Measurements from ENCODE around the gene PKP2. TPM values are rescaled to one million over a fixed set of nuclear protein-coding genes. Genes with fewer than 3 reads are reported as not detected.

The PKP2 gene
- total RNA-seq, 2 experiments from 2014 or later = 0.22 to 0.31 TPM

- H3K36me3 ChIP-seq (ENCODE audit: insufficient read depth, low read length) = no peaks in the 10 kb centered on the region
- no peak for TF ChIP-seq CTCF (IDR thresholded peaks at IDR 0.05)
- H3K9me3 ChIP-seq (ENCODE audit: control insufficient read depth in 1 of 2, insufficient read depth in 1 of 2, low read length in 2 of 2) = no peaks in the 10 kb centered on the region
- ChIA-PET CTCF (no interaction called here), POLR2A (no interaction called here)
- Mint-ChIP-seq H3K4me1 (ENCODE audit: low read depth) (no peaks in the 10 kb centered on the region), H3K27ac (no peak overlapping the region), H3K36me3 (ENCODE audit: low read depth) (no peaks in the 10 kb centered on the region), H3K27me3 (peaks cover 14% of the 10 kb centered on the region), H3K4me3 (no peak overlapping the region), H3K9me3 (no peaks in the 10 kb centered on the region)
- no peaks in the 10 kb centered on the region for H3K4me1 ChIP-seq (ENCODE audit: insufficient read depth, low read length)
- no peaks in the 10 kb centered on the region for H3K27me3 ChIP-seq (ENCODE audit: control insufficient read depth in 1 of 2, insufficient read depth in 2 of 2, low read length in 2 of 2)
- no peak for ATAC-seq (ENCODE audit: poor library complexity)
- intact Hi-C loops (cut with DNase I, micrococcal nuclease) = no loop called here
- no peak for DNase-seq
- H3K4me3 ChIP-seq (ENCODE audit: low read length) = no peak overlapping the region
- no peak overlapping the region for H3K27ac ChIP-seq (ENCODE audit: low read depth in 1 of 2, low read length in 2 of 2)
Measured at GRCh38 chr12:32828552-32828951, 68.0 kb downstream of the PKP2 start.

- TF ChIP-seq CTCF (IDR thresholded peaks at IDR 0.05) = no peak
- H3K4me3 ChIP-seq (ENCODE audit: low read length) = no peak overlapping the region
- no peaks in the 10 kb centered on the region for H3K36me3 Mint-ChIP-seq (ENCODE audit: low read depth)
- H3K9me3 ChIP-seq (ENCODE audit: control insufficient read depth in 1 of 2, insufficient read depth in 1 of 2, low read length in 2 of 2) = no peaks in the 10 kb centered on the region
- no peaks in the 10 kb centered on the region for H3K4me1 ChIP-seq (ENCODE audit: insufficient read depth, low read length)
- peaks cover 14% of the 10 kb centered on the region for H3K27me3 Mint-ChIP-seq
- no peaks in the 10 kb centered on the region for H3K9me3 Mint-ChIP-seq
- no peaks in the 10 kb centered on the region for H3K4me1 Mint-ChIP-seq (ENCODE audit: low read depth)
- H3K36me3 ChIP-seq (ENCODE audit: insufficient read depth, low read length) = no peaks in the 10 kb centered on the region
- DNase-seq (no peak), ATAC-seq (ENCODE audit: poor library complexity) (no peak)
- POLR2A ChIA-PET = no interaction called here
- H3K27ac Mint-ChIP-seq = no peak overlapping the region
- intact Hi-C loops (cut with DNase I, micrococcal nuclease) = no loop called here
- no peak overlapping the region for H3K4me3 Mint-ChIP-seq
- no peak overlapping the region for H3K27ac ChIP-seq (ENCODE audit: low read depth in 1 of 2, low read length in 2 of 2)
- no peaks in the 10 kb centered on the region for H3K27me3 ChIP-seq (ENCODE audit: control insufficient read depth in 1 of 2, insufficient read depth in 2 of 2, low read length in 2 of 2)
- CTCF ChIA-PET = no interaction called here
Measured at GRCh38 chr12:32828120-32828519, 68.5 kb downstream of the PKP2 start.

- H3K4me3 ChIP-seq (ENCODE audit: low read length) = no peak overlapping the region
- no peak for TF ChIP-seq CTCF (IDR thresholded peaks at IDR 0.05)
- POLR2A ChIA-PET = interaction anchor here (0.8 kb wide), 1 partner anchor 9 kb away, joined by 3 read pairs; no protein-coding TSS in a partner anchor
- H3K9me3 Mint-ChIP-seq = no peaks in the 10 kb centered on the region
- H3K36me3 ChIP-seq (ENCODE audit: insufficient read depth, low read length) = no peaks in the 10 kb centered on the region
- peaks cover 14% of the 10 kb centered on the region for H3K27me3 Mint-ChIP-seq
- no peaks in the 10 kb centered on the region for H3K27me3 ChIP-seq (ENCODE audit: control insufficient read depth in 1 of 2, insufficient read depth in 2 of 2, low read length in 2 of 2)
- no peak overlapping the region for H3K27ac ChIP-seq (ENCODE audit: low read depth in 1 of 2, low read length in 2 of 2)
- no peak for ATAC-seq (ENCODE audit: poor library complexity)
- no peaks in the 10 kb centered on the region for H3K9me3 ChIP-seq (ENCODE audit: control insufficient read depth in 1 of 2, insufficient read depth in 1 of 2, low read length in 2 of 2)
- intact Hi-C loops (cut with DNase I, micrococcal nuclease) = no loop called here
- DNase-seq = no peak
- H3K27ac Mint-ChIP-seq = no peak overlapping the region
- no peaks in the 10 kb centered on the region for H3K4me1 ChIP-seq (ENCODE audit: insufficient read depth, low read length)
- CTCF ChIA-PET = no interaction called here
- no peaks in the 10 kb centered on the region for H3K36me3 Mint-ChIP-seq (ENCODE audit: low read depth)
- H3K4me1 Mint-ChIP-seq (ENCODE audit: low read depth) = no peaks in the 10 kb centered on the region
- no peak overlapping the region for H3K4me3 Mint-ChIP-seq
Measured at GRCh38 chr12:32826807-32827412, 69.7 kb downstream of the PKP2 start.

All from CD4-positive, alpha-beta T cell (primary cell).